Peyer's patch (tissue), 4 donors: Measurements from ENCODE around the gene PKP1. TPM values are rescaled to one million over a fixed set of nuclear protein-coding genes. Genes with fewer than 3 reads are reported as not detected.
A peak's percentile ranks its signal among the peaks of the same experiment; 100 is the strongest.

Experiments
- DNase-seq, 3 donors: peaks; one replicate each; pipeline ENCODE4 v3.0.0-alpha.2; 2017 to 2019
- H3K27ac ChIP-seq, 4 donors: fragments of 200-600 bp; sonication (generic); one replicate each; pipeline ENCODE4 v1.5.1; 2016 to 2019
- H3K27me3 ChIP-seq, 2 donors: fragments of 200-600 bp; sonication (generic); one replicate each; pipeline ENCODE4 v1.5.1; 2019
- H3K36me3 ChIP-seq, 3 donors: fragments of 200-600 bp; sonication (generic); one replicate each; pipeline ENCODE4 v1.5.1; 2016 to 2019
- H3K4me1 ChIP-seq, 4 donors: fragments of 200-600 bp; sonication (generic); one replicate each; pipeline ENCODE4 v1.5.1; 2016 to 2019
- H3K4me3 ChIP-seq, 4 donors: fragments of 200-600 bp; sonication (generic); 1 replicate in 3 of 4; 2 replicates in 1 of 4; pipeline ENCODE4 v1.5.1; 2016 to 2019; ENCODE audit warnings: mild to moderate bottlenecking in 1 of 4
- H3K9me3 ChIP-seq, 4 donors: fragments of 200-600 bp; sonication (generic); one replicate each; pipeline ENCODE4 v1.5.1; 2016 to 2019; ENCODE audit warnings: mild to moderate bottlenecking in 1 of 4
- CTCF ChIP-seq, 6 experiments: fragments of 450-650 bp in 4 of 6; fragments of 200-600 bp in 2 of 6; sonication (generic) in 1 of 6; IDR thresholded peaks; one replicate each; pipeline ENCODE4 v1.5.1; 2017 to 2019; ENCODE audit warnings: antibody characterized with exemption in 6 of 6, mild to moderate bottlenecking in 3 of 6, moderate library complexity in 1 of 6
- POLR2A ChIP-seq, 2 donors: fragments of 450-650 bp; IDR thresholded peaks; one replicate each; pipeline ENCODE4 v1.5.1; 2017; ENCODE audit warnings: antibody characterized with exemption in 2 of 2, mild to moderate bottlenecking in 2 of 2, moderate library complexity in 2 of 2
- total RNA-seq, 4 donors: library from RNA; depleted of rRNA; stranded (reverse); fragments of >200 nt; gene quantifications; one replicate each; pipeline ENCODE4 v1.1.0, GENCODE V29; 2016

The PKP1 gene
- total RNA-seq, 4 donors from 2014 or later = 0.54 to 11.6 (median 1.4) TPM

DNA sequence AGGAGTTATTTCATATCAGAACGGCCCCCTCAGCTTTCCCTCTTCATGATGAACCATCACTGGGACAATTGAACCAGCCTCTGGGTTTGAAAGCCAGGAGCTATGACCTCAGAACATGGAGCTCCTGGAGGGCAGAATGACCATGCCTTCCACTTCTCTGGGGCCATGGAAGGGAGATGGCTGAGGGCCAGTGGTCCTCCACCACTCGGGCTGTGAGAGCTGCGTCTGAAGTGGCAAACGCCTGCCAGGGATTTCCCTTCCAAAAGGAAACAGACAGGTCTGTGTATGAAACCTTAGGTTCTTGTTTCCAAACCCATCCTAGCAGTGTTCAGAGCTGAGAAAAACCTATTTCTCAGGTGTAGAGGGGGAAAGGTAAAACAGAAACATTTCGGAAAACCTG lies 22.5 kb downstream of the PKP1 start:
- peaks cover 0 to 40% (median 5%) of the 10 kb centered on the region in 4 donors for H3K4me1 ChIP-seq
- no peak overlapping the region for H3K27ac ChIP-seq
- H3K36me3 ChIP-seq = no peaks in the 10 kb centered on the region
- DNase-seq = no peak
- H3K4me3 ChIP-seq = no peak overlapping the region
- TF ChIP-seq CTCF (IDR thresholded peaks at IDR 0.05) = no peak
- H3K27me3 ChIP-seq = no peaks in the 10 kb centered on the region
- H3K9me3 ChIP-seq = no peaks in the 10 kb centered on the region

GRCh38 chr1:201307231-201307630 lies 23.9 kb downstream of the PKP1 start:
- Histone ChIP-seq H3K36me3 (no peaks in the 10 kb centered on the region), H3K27ac (peak overlapping the region in 2 of 4 donors; percentile 62 to 86), H3K4me1 (peaks cover 0 to 48% (median 5%) of the 10 kb centered on the region in 4 donors), H3K4me3 (no peak overlapping the region), H3K9me3 (no peaks in the 10 kb centered on the region), H3K27me3 (no peaks in the 10 kb centered on the region)
- DNase-seq = no peak
- no peak for TF ChIP-seq CTCF (IDR thresholded peaks at IDR 0.05)
- TF ChIP-seq POLR2A (IDR thresholded peaks at IDR 0.05) = no peak

DNA sequence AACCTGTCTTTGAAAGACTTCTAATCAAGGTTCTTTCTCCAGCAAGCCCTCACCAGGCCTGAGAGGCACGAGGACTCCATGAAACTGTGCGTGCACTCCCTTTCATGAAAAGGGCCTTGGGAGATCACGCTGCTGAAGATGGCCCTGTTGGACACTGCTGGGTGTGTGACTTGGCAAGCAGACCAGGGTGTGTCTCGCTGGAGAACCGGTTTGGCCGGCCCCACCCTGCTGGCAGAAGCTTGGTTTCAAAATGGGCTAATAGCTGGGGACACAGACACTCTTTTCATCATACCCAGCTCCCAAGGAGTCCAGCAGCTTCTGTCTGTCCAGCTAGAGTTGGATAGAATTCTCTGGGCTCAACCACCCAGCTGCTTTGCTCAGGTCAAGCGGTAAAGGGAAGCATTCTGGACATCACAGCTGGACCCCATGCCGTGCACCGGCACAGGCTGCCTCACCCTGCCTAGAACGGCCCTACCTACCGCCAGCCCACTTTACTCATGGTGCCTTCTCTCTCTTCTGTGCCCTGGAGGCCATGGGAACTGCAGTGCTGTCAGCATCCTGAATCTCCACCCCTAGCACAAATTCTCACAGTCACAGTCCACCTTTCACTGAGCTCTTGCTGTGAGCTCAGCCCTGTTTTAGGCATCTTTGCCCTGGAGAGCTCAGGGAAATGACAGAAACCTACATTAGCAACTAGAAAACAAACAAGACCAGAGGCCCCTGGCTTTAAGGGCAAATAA lies 24.6 kb downstream of the PKP1 start:
- no peaks in the 10 kb centered on the region for H3K27me3 ChIP-seq
- peak in 2 of 3 donors; percentile 85 to 89 for DNase-seq
- no peaks in the 10 kb centered on the region for H3K9me3 ChIP-seq
- no peak overlapping the region for H3K4me3 ChIP-seq
- peak overlapping the region in 2 of 4 donors; percentile 62 to 86 for H3K27ac ChIP-seq
- H3K4me1 ChIP-seq = peaks cover 0 to 48% (median 2%) of the 10 kb centered on the region in 4 donors
- TF ChIP-seq CTCF (IDR thresholded peaks at IDR 0.05) = peak in 1 of 6 experiments; percentile 3
- TF ChIP-seq POLR2A (IDR thresholded peaks at IDR 0.05) = no peak
- H3K36me3 ChIP-seq = no peaks in the 10 kb centered on the region

DNA sequence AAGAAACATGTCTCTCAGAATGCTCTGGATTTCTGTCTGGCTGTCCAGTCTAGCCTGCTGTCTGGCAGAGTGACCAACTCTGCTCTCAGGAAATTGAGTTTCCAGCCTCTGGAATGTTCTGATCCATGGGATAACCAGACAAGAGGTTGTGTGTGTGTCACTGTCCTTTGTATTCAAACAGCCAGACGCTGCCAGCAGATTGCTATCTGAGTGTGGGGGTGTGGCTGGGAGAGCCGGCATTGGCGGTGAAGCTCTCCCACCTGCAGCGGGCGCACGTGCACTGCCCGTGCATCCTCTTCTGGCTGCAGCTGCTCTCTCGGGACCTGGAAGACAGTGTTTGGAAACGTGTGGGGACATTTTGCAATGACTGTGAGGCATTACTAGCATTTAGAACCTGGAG lies 26.1 kb downstream of the PKP1 start:
- H3K27ac ChIP-seq = peak overlapping the region in 2 of 4 donors; percentile 62 to 86
- TF ChIP-seq POLR2A (IDR thresholded peaks at IDR 0.05) = peak in 1 of 2 donors; percentile 53
- TF ChIP-seq CTCF (IDR thresholded peaks at IDR 0.05) = peak in 2 of 6 experiments; percentile 26 to 58
- H3K4me1 ChIP-seq = peaks cover 0 to 48% (median 2%) of the 10 kb centered on the region in 4 donors

DNA sequence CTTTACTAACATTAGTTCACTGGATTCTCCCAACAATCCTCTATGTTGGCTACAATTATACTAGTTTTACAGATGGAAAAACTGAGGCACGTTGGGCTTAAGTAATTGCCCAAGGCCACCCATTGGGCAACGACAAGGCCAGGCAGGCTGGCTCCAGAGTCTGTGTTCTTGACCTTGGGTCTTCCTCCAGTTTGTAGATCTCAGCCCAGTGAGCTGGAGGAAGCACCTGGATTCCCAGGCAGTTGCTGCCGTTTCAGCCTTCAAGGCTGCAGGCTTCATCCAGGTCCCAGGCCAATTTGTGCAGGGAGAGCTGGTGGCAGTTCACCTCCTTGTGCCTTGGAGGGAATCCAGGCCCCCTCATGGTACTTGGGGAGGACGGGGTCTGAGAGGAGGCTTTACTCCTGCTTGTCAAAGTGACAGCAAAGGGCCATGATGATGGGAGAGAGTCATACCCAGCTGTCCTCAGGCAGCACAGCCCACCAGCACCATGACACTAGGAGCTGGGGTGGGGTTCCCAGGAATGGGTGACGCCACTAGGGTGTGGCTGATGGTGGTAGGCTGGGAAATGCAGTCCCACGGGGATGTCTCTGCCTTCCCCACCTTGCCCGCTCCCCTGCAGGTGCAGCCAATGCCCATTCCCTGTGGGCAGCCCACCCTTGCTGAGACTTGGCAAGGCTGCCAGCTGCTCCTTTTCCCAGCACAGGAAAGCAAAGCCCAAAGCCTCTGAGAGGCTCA lies 27.1 kb downstream of the PKP1 start:
- no peaks in the 10 kb centered on the region for H3K36me3 ChIP-seq
- peaks cover 0 to 48% (median 2%) of the 10 kb centered on the region in 4 donors for H3K4me1 ChIP-seq
- TF ChIP-seq CTCF (IDR thresholded peaks at IDR 0.05) (no peak), POLR2A (IDR thresholded peaks at IDR 0.05) (no peak)
- H3K4me3 ChIP-seq = no peak overlapping the region
- no peaks in the 10 kb centered on the region for H3K9me3 ChIP-seq
- DNase-seq = no peak
- H3K27ac ChIP-seq = no peak overlapping the region
- H3K27me3 ChIP-seq = no peaks in the 10 kb centered on the region

More for the DNA sequence above, 26.1 kb downstream of the PKP1 start:
- Histone ChIP-seq H3K4me3 (no peak overlapping the region), H3K36me3 (no peaks in the 10 kb centered on the region), H3K9me3 (no peaks in the 10 kb centered on the region), H3K27me3 (no peaks in the 10 kb centered on the region)
- peak in 2 of 3 donors; percentile 89 for DNase-seq
